GM18951 (cell line): ENCODE results near the gene SP2.
A peak's percentile ranks its signal among the peaks of the same experiment; 100 is the strongest.
"Not testable (repeated sequence)": the region's sequence is repeated elsewhere in the genome, so short reads cannot be mapped to it uniquely, and the experiment has no call there.

Source experiments
- POLR2A ChIP-seq: IDR thresholded peaks from 4 replicates; pipeline ENCODE4 v1.6.1; 2011; ENCODE audit warnings: mild to moderate bottlenecking; ENCODE audit not compliant: insufficient read length, insufficient read depth; ENCODE audit errors: extremely low read depth
- in situ Hi-C: fragments of 300-500 bp; cut with MboI; formaldehyde crosslinking; loops from one replicate; pipeline ENCODE4 v1.12.0; 2022; ENCODE audit warnings: low sequenced_read_pairs, mixed read lengths, inconsistent platforms; ENCODE audit not compliant: unreplicated experiment

The SP2 gene

GRCh38 chr17:47929218-47930000 lies 33.4 kb downstream of the SP2 start:
- in situ Hi-C loops = no loop called here

GRCh38 chr17:47931848-47932247 lies 35.8 kb downstream of the SP2 start:
- in situ Hi-C loops = no loop called here

More at GRCh38 chr17:47929218-47930000, 33.4 kb downstream of the SP2 start:
- no peak for TF ChIP-seq POLR2A

GRCh38 chr17:47934856-47935255 lies 38.8 kb downstream of the SP2 start:
- TF ChIP-seq POLR2A = no peak
- in situ Hi-C loops = no loop called here

More at GRCh38 chr17:47931848-47932247, 35.8 kb downstream of the SP2 start:
- no peak for TF ChIP-seq POLR2A

GRCh38 chr17:47935468-47935867 lies 39.4 kb downstream of the SP2 start:
- in situ Hi-C loops = not testable (repeated sequence)

- in situ Hi-C loops = no loop called here
- TF ChIP-seq POLR2A = no peak
These were observed 39.9 kb downstream of the SP2 start for GRCh38 chr17:47935961-47936360.

GRCh38 chr17:47937941-47938340 lies 41.9 kb downstream of the SP2 start:
- in situ Hi-C loops = no loop called here
- TF ChIP-seq POLR2A = no peak

- in situ Hi-C loops = no loop called here
- peak; percentile 79 for TF ChIP-seq POLR2A
These were observed 45.4 kb downstream of the SP2 start, which contains the start of gene PNPO for GRCh38 chr17:47941246-47942095. PNPO (plus strand) TSS chr17:47941571; CDS start chr17:47941676, 105 bp downstream.

- no peak for TF ChIP-seq POLR2A
- in situ Hi-C loops = no loop called here
These were observed 46.1 kb downstream of the SP2 start for GRCh38 chr17:47942096-47942510.

GRCh38 chr17:47942568-47942967 lies 46.5 kb downstream of the SP2 start:
- TF ChIP-seq POLR2A = no peak
- in situ Hi-C loops = no loop called here

GRCh38 chr17:47945080-47945479 lies 49.0 kb downstream of the SP2 start:
- in situ Hi-C loops = no loop called here
- TF ChIP-seq POLR2A = no peak

GRCh38 chr17:47945529-47946508 lies 49.8 kb downstream of the SP2 start:
- in situ Hi-C loops = no loop called here
- TF ChIP-seq POLR2A = no peak

GRCh38 chr17:47946516-47946915 lies 50.5 kb downstream of the SP2 start:
- TF ChIP-seq POLR2A = no peak
- in situ Hi-C loops = no loop called here
